ENCODE measurements around the gene ARID1B. TPM values are rescaled to one million over a fixed set of nuclear protein-coding genes. Genes with fewer than 3 reads are reported as not detected.

ARID1B gene
- total and polyA plus RNA-seq, 8 donors: 16.2 to 68.0 (median 42.5) TPM

DNA sequence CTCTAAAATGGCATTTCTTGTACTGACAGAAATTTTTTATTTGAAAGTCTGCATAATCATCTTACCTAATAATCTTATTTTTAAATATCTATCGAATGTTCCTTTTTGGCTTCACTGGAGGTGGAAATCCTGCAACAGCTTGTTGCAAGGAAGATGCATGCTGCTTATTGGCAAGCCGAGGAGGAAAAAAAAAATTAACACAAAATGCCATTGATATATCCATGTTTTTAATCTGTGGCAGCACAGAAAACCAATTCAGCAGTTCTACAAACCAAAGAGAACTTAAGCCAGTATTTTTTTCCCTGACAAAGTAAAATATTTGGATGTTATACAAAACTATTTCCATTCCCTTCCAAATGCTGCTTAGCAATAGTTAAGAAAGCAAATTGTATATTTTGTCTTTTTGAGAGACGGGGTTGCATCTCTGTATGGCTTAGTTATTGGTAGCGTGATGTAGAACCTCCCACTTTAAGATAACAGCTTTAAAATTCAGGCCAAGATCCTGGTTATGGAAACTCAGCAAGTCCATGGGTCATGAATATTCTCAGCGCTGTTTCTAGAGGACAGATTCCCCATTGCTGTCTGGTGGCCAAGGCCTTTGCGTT, 314.8 kb downstream of the ARID1B start:
- H3K4me3 ChIP-seq: no peak overlapping the region
- no peaks in the 10 kb centered on the region for H3K36me3 ChIP-seq
- DNase-seq (no peak), ATAC-seq (no peak), FAIRE-seq (no peak)
- intact Hi-C loops (cut with DNase I): no loop called here
- peaks cover 13 to 31% (median 30%) of the 10 kb centered on the region in 3 donors for H3K4me1 ChIP-seq
- no peaks in the 10 kb centered on the region for H3K27me3 ChIP-seq
- H3K27ac ChIP-seq: no peak overlapping the region
- TF ChIP-seq, protein P1, sequence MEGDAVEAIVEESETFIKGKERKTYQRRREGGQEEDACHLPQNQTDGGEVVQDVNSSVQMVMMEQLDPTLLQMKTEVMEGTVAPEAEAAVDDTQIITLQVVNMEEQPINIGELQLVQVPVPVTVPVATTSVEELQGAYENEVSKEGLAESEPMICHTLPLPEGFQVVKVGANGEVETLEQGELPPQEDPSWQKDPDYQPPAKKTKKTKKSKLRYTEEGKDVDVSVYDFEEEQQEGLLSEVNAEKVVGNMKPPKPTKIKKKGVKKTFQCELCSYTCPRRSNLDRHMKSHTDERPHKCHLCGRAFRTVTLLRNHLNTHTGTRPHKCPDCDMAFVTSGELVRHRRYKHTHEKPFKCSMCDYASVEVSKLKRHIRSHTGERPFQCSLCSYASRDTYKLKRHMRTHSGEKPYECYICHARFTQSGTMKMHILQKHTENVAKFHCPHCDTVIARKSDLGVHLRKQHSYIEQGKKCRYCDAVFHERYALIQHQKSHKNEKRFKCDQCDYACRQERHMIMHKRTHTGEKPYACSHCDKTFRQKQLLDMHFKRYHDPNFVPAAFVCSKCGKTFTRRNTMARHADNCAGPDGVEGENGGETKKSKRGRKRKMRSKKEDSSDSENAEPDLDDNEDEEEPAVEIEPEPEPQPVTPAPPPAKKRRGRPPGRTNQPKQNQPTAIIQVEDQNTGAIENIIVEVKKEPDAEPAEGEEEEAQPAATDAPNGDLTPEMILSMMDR (IDR thresholded peaks at IDR 0.05): no peak
- WGBS, 2 donors: 86 to 87% methylated on average over 6 of the region's 6 CpGs
- no peaks in the 10 kb centered on the region for H3K9me3 ChIP-seq

DNA sequence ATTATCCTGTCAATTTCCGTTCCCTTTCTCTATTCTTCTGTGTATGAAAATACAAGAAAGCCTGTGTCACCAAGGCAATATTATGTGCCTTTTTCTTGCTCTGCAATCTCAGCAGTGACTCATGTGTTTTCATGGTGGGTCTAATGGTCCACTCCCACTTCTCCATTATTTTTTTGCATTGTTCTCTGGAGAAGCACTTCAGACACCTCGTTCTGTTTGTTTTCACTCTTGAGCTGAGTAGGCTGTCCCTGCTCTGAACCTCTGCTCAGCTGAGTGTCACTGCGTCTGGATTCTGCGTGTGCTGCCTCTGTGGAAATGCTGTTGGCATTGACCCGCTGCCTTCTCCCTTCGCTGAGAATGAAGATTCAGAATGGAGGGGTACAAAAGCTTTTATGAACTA, 315.6 kb downstream of the ARID1B start:
- Histone ChIP-seq H3K9me3 (no peaks in the 10 kb centered on the region), H3K27ac (no peak overlapping the region), H3K36me3 (no peaks in the 10 kb centered on the region), H3K4me3 (no peak overlapping the region), H3K27me3 (no peaks in the 10 kb centered on the region), H3K4me1 (peaks cover 21 to 39% (median 37%) of the 10 kb centered on the region in 3 donors)
- DNase-seq (no peak), FAIRE-seq (no peak), ATAC-seq (no peak)
- intact Hi-C loops (cut with DNase I): no loop called here
- TF ChIP-seq, protein P1 (IDR thresholded peaks at IDR 0.05): no peak
- 92 to 93% methylated on average over 6 of the region's 6 CpGs for WGBS, 2 donors

DNA sequence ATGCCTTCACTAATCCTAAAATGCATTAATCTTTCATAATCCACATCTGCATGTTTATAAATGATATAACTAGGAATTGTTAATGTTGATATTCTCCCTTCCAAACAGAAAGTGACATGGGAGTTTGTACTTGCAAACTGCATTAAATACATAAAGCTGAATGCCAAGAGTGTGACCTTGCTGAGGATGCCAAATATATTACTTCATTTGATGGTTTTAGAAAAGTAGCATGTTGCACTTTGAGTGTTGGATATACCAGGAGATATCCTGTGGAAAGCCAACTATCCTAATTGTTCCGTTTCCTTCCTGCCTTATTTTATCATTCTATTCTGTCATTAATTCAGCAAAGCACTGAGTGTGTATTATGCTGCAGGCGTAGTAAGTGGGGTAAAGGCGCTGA, 316.4 kb downstream of the ARID1B start:
- Histone ChIP-seq H3K4me3 (no peak overlapping the region), H3K36me3 (no peaks in the 10 kb centered on the region), H3K4me1 (peaks cover 22 to 42% (median 39%) of the 10 kb centered on the region in 3 donors), H3K27me3 (no peaks in the 10 kb centered on the region), H3K9me3 (no peaks in the 10 kb centered on the region), H3K27ac (no peak overlapping the region)
- WGBS, 2 donors: 74 to 76% methylated on average over 3 of the region's 3 CpGs
- no peak for FAIRE-seq
- peak in 3 of 4 donors; percentile 13 to 24 (median 15) for ATAC-seq
- no peak for DNase-seq
- intact Hi-C loops (cut with DNase I): no loop called here
- TF ChIP-seq, protein P1 (IDR thresholded peaks at IDR 0.05): no peak

DNA sequence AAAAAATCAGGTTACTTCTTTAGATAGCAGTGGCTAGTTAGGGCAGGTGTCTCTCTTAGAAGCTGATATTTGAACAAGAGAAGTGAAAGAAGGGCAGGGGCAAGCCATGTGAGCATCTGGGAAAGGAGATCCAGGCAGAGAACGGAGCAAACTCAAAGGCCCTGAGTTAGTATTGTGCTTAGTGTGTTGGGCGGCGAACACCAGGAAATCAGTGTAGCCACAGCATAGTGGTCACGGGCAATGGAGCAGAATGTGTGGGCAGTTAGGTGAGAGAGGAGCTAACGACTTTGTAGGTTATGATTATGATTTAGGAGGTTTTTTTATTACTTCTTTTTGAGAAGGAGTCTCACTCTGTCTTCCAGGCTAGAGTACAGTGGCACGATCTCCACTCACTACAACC, 316.9 kb downstream of the ARID1B start:
- FAIRE-seq (no peak), ATAC-seq (no peak), DNase-seq (no peak)
- H3K27ac ChIP-seq: no peak overlapping the region
- TF ChIP-seq, protein P1 (IDR thresholded peaks at IDR 0.05): no peak
- H3K36me3 ChIP-seq: no peaks in the 10 kb centered on the region
- intact Hi-C loops (cut with DNase I): no loop called here
- no peak overlapping the region for H3K4me3 ChIP-seq
- H3K9me3 ChIP-seq: no peaks in the 10 kb centered on the region
- WGBS, 2 donors: 92 to 97% methylated on average over 6 of the region's 6 CpGs
- no peaks in the 10 kb centered on the region for H3K27me3 ChIP-seq
- H3K4me1 ChIP-seq: peaks cover 22 to 42% (median 39%) of the 10 kb centered on the region in 3 donors

DNA sequence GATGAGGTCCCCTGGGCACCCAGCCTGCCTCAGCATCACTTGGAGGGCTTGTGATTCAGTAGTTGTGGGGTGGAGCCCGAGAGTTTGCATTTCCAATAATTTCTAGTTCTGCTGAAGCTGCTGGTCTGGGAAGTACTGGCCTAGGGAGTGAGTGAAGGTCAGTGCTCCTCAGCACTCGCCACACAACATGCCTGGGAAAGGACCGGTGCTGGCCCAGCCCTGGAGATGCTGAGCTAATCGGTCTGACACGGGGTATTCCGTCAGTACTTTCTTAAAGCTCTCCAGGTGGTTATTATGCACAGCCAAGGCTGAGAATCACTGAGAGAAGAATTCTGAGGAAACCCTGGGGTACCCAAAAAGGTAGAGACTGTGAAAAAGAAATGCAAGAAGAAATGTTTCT, 317.9 kb downstream of the ARID1B start:
- FAIRE-seq (no peak), ATAC-seq (peak in 3 of 4 donors; percentile 44 to 64 (median 49)), DNase-seq (peak in 3 of 6 donors; percentile 22 to 47 (median 36))
- H3K27me3 ChIP-seq: no peaks in the 10 kb centered on the region
- intact Hi-C loops (cut with DNase I): no loop called here
- H3K4me3 ChIP-seq: no peak overlapping the region
- 39 to 55% methylated on average over 6 of the region's 6 CpGs for WGBS, 2 donors
- TF ChIP-seq, protein P1 (IDR thresholded peaks at IDR 0.05): no peak
- H3K9me3 ChIP-seq: no peaks in the 10 kb centered on the region
- H3K27ac ChIP-seq: no peak overlapping the region
- peaks cover 22 to 42% (median 39%) of the 10 kb centered on the region in 3 donors for H3K4me1 ChIP-seq
- H3K36me3 ChIP-seq: no peaks in the 10 kb centered on the region

Data from pancreas (tissue), 10 donors.